Erythroblast (primary cell): ENCODE results near the gene LRRC49.

Experiments
- GATA1 ChIP-seq: IDR thresholded peaks from 2 replicates; pipeline ENCODE4 v1.6.1; 2011; ENCODE audit warnings: low read depth, mild to moderate bottlenecking, control low read depth, low read length, moderate library complexity
- POLR2A ChIP-seq: IDR thresholded peaks from 2 replicates; pipeline ENCODE4 v1.6.1; 2011; ENCODE audit warnings: mild to moderate bottlenecking, low read length

DNA sequence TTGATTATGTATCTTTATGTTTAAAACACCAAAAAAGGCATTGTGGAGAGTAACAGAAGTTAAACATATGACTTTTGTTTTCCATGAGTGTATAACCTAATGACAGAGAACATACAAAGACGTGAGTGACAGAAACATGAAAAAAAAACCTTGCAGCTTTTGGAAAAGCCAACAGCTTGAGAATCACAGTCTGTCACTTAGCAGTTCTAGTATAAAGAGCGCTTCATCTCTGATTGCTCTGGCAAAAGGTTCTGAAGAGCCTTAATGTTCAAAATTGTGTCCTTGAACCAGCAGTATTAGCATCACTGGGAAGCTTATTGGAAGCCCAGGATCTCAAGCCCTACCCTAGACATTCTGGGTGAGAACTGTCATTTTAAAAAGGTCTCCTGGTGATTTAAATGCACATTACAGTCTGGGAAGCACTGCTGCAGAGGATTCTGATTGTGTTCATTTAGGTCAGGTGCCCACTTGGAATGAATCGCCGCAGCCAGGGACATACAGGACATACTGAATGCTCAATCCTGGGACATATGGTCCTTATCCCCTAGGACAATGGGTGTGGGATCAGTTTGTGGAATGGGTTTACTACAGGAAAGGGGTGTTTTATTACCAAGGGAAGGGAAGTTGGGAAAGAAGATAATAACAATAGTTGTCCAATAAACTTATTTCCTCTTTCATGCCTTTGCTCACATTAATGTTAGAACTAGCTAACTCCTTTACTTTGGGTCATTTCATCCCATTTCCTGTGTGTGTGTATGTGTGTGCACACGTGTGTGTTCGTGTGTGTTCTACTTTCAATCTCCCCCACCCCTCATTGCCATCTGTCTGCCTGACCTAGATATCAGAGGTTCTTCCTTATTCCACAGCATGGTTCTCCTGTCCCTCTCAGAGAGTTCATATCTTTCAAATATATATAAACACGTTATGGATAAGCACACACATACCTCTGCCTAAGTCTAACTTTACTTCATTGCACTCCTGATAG lies 55.0 kb downstream of the LRRC49 start:
- TF ChIP-seq POLR2A: no peak
- TF ChIP-seq GATA1: no peak
